ENCODE data around the gene LPAR1. TPM values are rescaled to one million over a fixed set of nuclear protein-coding genes. Genes with fewer than 3 reads are reported as not detected.

The LPAR1 gene
- total and polyA plus RNA-seq, 2 of the 8 experiments (the other 6 are each of a cell fraction or from before 2014, with no cell fraction given), result 3.4 to 5.1 TPM

- Histone ChIP-seq H3K27ac (ENCODE audit: low read depth, low read length) (no peak overlapping the region), H2AFZ (ENCODE audit: low read length) (no peak overlapping the region), H3K14ac (ENCODE audit: insufficient read length) (no peak overlapping the region), H3K23me2 (ENCODE audit: low read depth, low read length) (no peaks in the 10 kb centered on the region), H3K36me3 (ENCODE audit: control insufficient read depth in 2 of 4, insufficient read depth in 4 of 4, low read length in 3 of 4) (no peaks in the 10 kb centered on the region), H3K4me3 (ENCODE audit: extremely low read depth in 1 of 4, insufficient read depth in 2 of 4, low read depth in 3 of 4, low read length in 4 of 4) (no peak overlapping the region), H3K4ac (replicated peaks; ENCODE audit: insufficient read length, low read depth, low read length) (no peak overlapping the region), H3K9me3 (ENCODE audit: insufficient read depth in 2 of 2, low read depth in 1 of 2, low read length in 1 of 2) (no peaks in the 10 kb centered on the region), H4K5ac (ENCODE audit: insufficient read length, low read depth, low read length) (no peak overlapping the region), H2AK5ac (ENCODE audit: low read depth, low read length) (no peak overlapping the region), H4K8ac (ENCODE audit: extremely low read depth, insufficient read depth, low read length) (no peak overlapping the region), H2BK15ac (ENCODE audit: low read length) (no peak overlapping the region), H3K27me3 (replicated peaks in 1 of 4; ENCODE audit: control insufficient read depth in 3 of 4, extremely low read depth in 1 of 4, insufficient read depth in 3 of 4, low read length in 3 of 4) (no peaks in the 10 kb centered on the region), H2BK120ac (replicated peaks; ENCODE audit: low read depth, low read length) (no peak overlapping the region), H3K79me1 (ENCODE audit: low read depth, low read length) (no peaks in the 10 kb centered on the region), H3K4me2 (ENCODE audit: insufficient read depth in 1 of 2, low read depth in 2 of 2, low read length in 2 of 2) (no peak overlapping the region), H2BK20ac (ENCODE audit: low read length) (no peak overlapping the region), H2BK12ac (ENCODE audit: low read depth, low read length) (no peak overlapping the region), H3K18ac (ENCODE audit: extremely low read depth, low read length) (no peak overlapping the region), H4K20me1 (replicated peaks in 1 of 2; ENCODE audit: control insufficient read depth in 1 of 2, insufficient read depth in 2 of 2, low read length in 2 of 2) (no peaks in the 10 kb centered on the region), H3K9ac (replicated peaks in 1 of 4; ENCODE audit: extremely low read depth in 1 of 4, low read depth in 3 of 4, low read length in 3 of 4) (no peak overlapping the region), H3K79me2 (ENCODE audit: control insufficient read depth in 1 of 2, insufficient read depth in 2 of 2, low read length in 2 of 2) (no peaks in the 10 kb centered on the region), H4K91ac (replicated peaks; ENCODE audit: insufficient read length, low read length) (no peak overlapping the region), H3K23ac (ENCODE audit: insufficient read length) (no peak overlapping the region), H3K56ac (replicated peaks; ENCODE audit: insufficient read length, low read depth, low read length) (no peak overlapping the region), H3K4me1 (replicated peaks in 1 of 4; ENCODE audit: control insufficient read depth in 3 of 4, insufficient read depth in 4 of 4, low read length in 3 of 4) (no peaks in the 10 kb centered on the region), H2BK5ac (ENCODE audit: low read depth, low read length) (no peak overlapping the region)
- FAIRE-seq, result no peak
- DNase-seq (ENCODE audit: low read depth in 1 of 2, low spot score in 2 of 2), result no peak
- TF ChIP-seq MAX (IDR thresholded peaks at IDR 0.05) (no peak), JUND (IDR thresholded peaks at IDR 0.05; ENCODE audit: low read length) (no peak), SUZ12 (IDR thresholded peaks at IDR 0.05; ENCODE audit: low read length) (no peak), FOSL1 (IDR thresholded peaks at IDR 0.05; ENCODE audit: insufficient read depth, low read depth, low read length) (no peak), EGR1 (IDR thresholded peaks at IDR 0.05; ENCODE audit: borderline replicate concordance, low read depth, low read length) (no peak), SIX5 (IDR thresholded peaks at IDR 0.05; ENCODE audit: low read depth, low read length) (no peak), ZNF274 (IDR thresholded peaks at IDR 0.05; ENCODE audit: borderline replicate concordance, extremely low read depth, low read length) (no peak)
- WGBS, 2 experiments (ENCODE audit: extremely low coverage in 1 of 2, insufficient coverage in 1 of 2, insufficient read length in 1 of 2, insufficient replicate concordance in 2 of 2, low coverage in 1 of 2, low lambda C conversion rate in 2 of 2, missing lambda C conversion rate in 1 of 2), result 86% methylated on average over 1 of the region's 1 CpG; no CpG with 5 or more reads in 1 of the 2 experiments
- POLR2A ChIA-PET (ENCODE audit: partially characterized antibody), result no interaction called here
- CTCF ChIA-PET (ENCODE audit: partially characterized antibody), result interaction anchor here (0.6 to 1.5 kb wide), 2 partner anchors 15 to 247 kb away, joined by 5 to 7 read pairs; no protein-coding TSS in a partner anchor
Observed at GRCh38 chr9:111020594-111020993, 17.7 kb downstream of the LPAR1 start.
